ENCODE results near the gene GSK3B. TPM values are rescaled to one million over a fixed set of nuclear protein-coding genes. Genes with fewer than 3 reads are reported as not detected.
A peak's percentile ranks its signal among the peaks of the same experiment; 100 is the strongest.

Gene GSK3B
- total and polyA plus RNA-seq, 2 donors (not counting 1 experiment from before 2014, with no cell fraction given) = 12.3 to 33.3 TPM

- H3K79me2 ChIP-seq (ENCODE audit: control insufficient read depth, insufficient read depth, low read length) = peaks cover 33% of the 10 kb centered on the region
- ChIA-PET CTCF (interaction anchor here (0.7 kb wide), 1 partner anchor 44 kb away, joined by 4 read pairs; no protein-coding TSS in a partner anchor), POLR2A (no interaction called here)
- TF ChIP-seq CTCF (IDR thresholded peaks at IDR 0.05) (no peak), EZH2 (IDR thresholded peaks at IDR 0.05; ENCODE audit: borderline replicate concordance, insufficient read depth, low read depth, low read length, poor library complexity, severe bottlenecking) (no peak)
- H3K27ac ChIP-seq (ENCODE audit: low read length in 2 of 2) = no peak overlapping the region
- H3K27ac Mint-ChIP-seq = no peak overlapping the region
- intact Hi-C loops (cut with micrococcal nuclease) = no loop called here
- H3K4me3 ChIP-seq (ENCODE audit: control extremely low read depth in 1 of 5, extremely low read depth in 1 of 5, insufficient read depth in 1 of 5, low read depth in 2 of 5, low read length in 4 of 5) = peak overlapping the region in 1 of 5 experiments; percentile 2
- no peaks in the 10 kb centered on the region for H3K4me1 ChIP-seq (ENCODE audit: control insufficient read depth in 2 of 2, insufficient read depth in 2 of 2, low read length in 2 of 2)
- no CpG with 5 or more reads among the region's 7 CpGs for WGBS (ENCODE audit: insufficient coverage)
- H3K27me3 ChIP-seq (replicated peaks in 1 of 4; ENCODE audit: control extremely low read depth in 1 of 4, control insufficient read depth in 3 of 4, insufficient read depth in 4 of 4, low read length in 3 of 4) = no peaks in the 10 kb centered on the region
- no peaks in the 10 kb centered on the region for H3K36me3 ChIP-seq (replicated peaks in 1 of 2; ENCODE audit: control extremely low read depth in 1 of 2, control insufficient read depth in 1 of 2, extremely low read depth in 1 of 2, insufficient read depth in 2 of 2, low read length in 1 of 2)
- no peaks in the 10 kb centered on the region for H3K9me3 ChIP-seq (ENCODE audit: control extremely low read depth in 1 of 3, control insufficient read depth in 2 of 3, insufficient read depth in 1 of 3, low read length in 2 of 3)
- peaks cover 22% of the 10 kb centered on the region for H3K4me1 Mint-ChIP-seq
- H3K4me3 Mint-ChIP-seq = peak overlapping the region; percentile 39
- ATAC-seq (ENCODE audit: low read depth) (no peak), DNase-seq (no peak)
- peak overlapping the region; percentile 29 for H3K4me2 ChIP-seq (replicated peaks; ENCODE audit: low read depth, low read length, poor library complexity, severe bottlenecking)
- H2AFZ ChIP-seq (ENCODE audit: insufficient read depth, low read depth, low read length, poor library complexity, severe bottlenecking) = no peak overlapping the region
- H3K27me3 Mint-ChIP-seq = no peaks in the 10 kb centered on the region
- H4K20me1 ChIP-seq (ENCODE audit: control insufficient read depth, insufficient read depth, low read length, poor library complexity, severe bottlenecking) = no peaks in the 10 kb centered on the region
- H3K9me3 Mint-ChIP-seq (ENCODE audit: insufficient read depth) = no peaks in the 10 kb centered on the region
- no peak overlapping the region for H3K9ac ChIP-seq (ENCODE audit: low read length)
These were observed 9.0 kb upstream of the GSK3B start for GRCh38 chr3:120103276-120103675.

- H4K20me1 ChIP-seq (ENCODE audit: control insufficient read depth, insufficient read depth, low read length, poor library complexity, severe bottlenecking) = no peaks in the 10 kb centered on the region
- POLR2A ChIA-PET = no interaction called here
- Mint-ChIP-seq H3K4me3 (peak overlapping the region; percentile 39), H3K9me3 (ENCODE audit: insufficient read depth) (no peaks in the 10 kb centered on the region), H3K27ac (no peak overlapping the region), H3K4me1 (peaks cover 20% of the 10 kb centered on the region), H3K27me3 (no peaks in the 10 kb centered on the region)
- DNase-seq = no peak
- no peak overlapping the region for H3K4me2 ChIP-seq (replicated peaks; ENCODE audit: low read depth, low read length, poor library complexity, severe bottlenecking)
- ATAC-seq (ENCODE audit: low read depth) = no peak
- H3K27ac ChIP-seq (ENCODE audit: low read length in 2 of 2) = no peak overlapping the region
- CTCF ChIA-PET = no interaction called here
- no peaks in the 10 kb centered on the region for H3K9me3 ChIP-seq (ENCODE audit: control extremely low read depth in 1 of 3, control insufficient read depth in 2 of 3, insufficient read depth in 1 of 3, low read length in 2 of 3)
- no peaks in the 10 kb centered on the region for H3K4me1 ChIP-seq (ENCODE audit: control insufficient read depth in 2 of 2, insufficient read depth in 2 of 2, low read length in 2 of 2)
- no peaks in the 10 kb centered on the region for H3K36me3 ChIP-seq (replicated peaks in 1 of 2; ENCODE audit: control extremely low read depth in 1 of 2, control insufficient read depth in 1 of 2, extremely low read depth in 1 of 2, insufficient read depth in 2 of 2, low read length in 1 of 2)
- H3K4me3 ChIP-seq (ENCODE audit: control extremely low read depth in 1 of 5, extremely low read depth in 1 of 5, insufficient read depth in 1 of 5, low read depth in 2 of 5, low read length in 4 of 5) = no peak overlapping the region
- TF ChIP-seq EZH2 (IDR thresholded peaks at IDR 0.05; ENCODE audit: borderline replicate concordance, insufficient read depth, low read depth, low read length, poor library complexity, severe bottlenecking) = no peak
- no peak for TF ChIP-seq CTCF (IDR thresholded peaks at IDR 0.05)
- intact Hi-C loops (cut with micrococcal nuclease) = no loop called here
- H3K79me2 ChIP-seq (ENCODE audit: control insufficient read depth, insufficient read depth, low read length) = peaks cover 34% of the 10 kb centered on the region
- no peak overlapping the region for H3K9ac ChIP-seq (ENCODE audit: low read length)
- H2AFZ ChIP-seq (ENCODE audit: insufficient read depth, low read depth, low read length, poor library complexity, severe bottlenecking) = no peak overlapping the region
- WGBS (ENCODE audit: insufficient coverage) = no CpG with 5 or more reads among the region's 3 CpGs
- H3K27me3 ChIP-seq (replicated peaks in 1 of 4; ENCODE audit: control extremely low read depth in 1 of 4, control insufficient read depth in 3 of 4, insufficient read depth in 4 of 4, low read length in 3 of 4) = no peaks in the 10 kb centered on the region
These were observed 8.4 kb upstream of the GSK3B start for GRCh38 chr3:120102674-120103073.

Data from B cell (primary cell).